ENCODE measurements around the gene SLC25A22.

The SLC25A22 gene

GRCh38 chr11:798093-798713 lies at the start of gene SLC25A22:
Gene SLC25A22, minus strand, starts transcription at chr11:798281. Its CDS starts 3,275 bp downstream, at chr11:795006.
- H3K4me3 ChIP-seq (ENCODE audit: low read depth, low read length) = peak within 1 kb of the TSS; percentile 69
- TF ChIP-seq MYC (IDR thresholded peaks at IDR 0.05; ENCODE audit: low read depth, low read length) (peak; percentile 67), CTCF (IDR thresholded peaks at IDR 0.05; ENCODE audit: low read depth, low read length) (peak; percentile 47), MAX (IDR thresholded peaks at IDR 0.05; ENCODE audit: low read depth, low read length) (peak; percentile 48; the same call in 1 of the 2 replicates), POLR2A (IDR thresholded peaks at IDR 0.05; ENCODE audit: extremely low read depth, insufficient read length) (no peak)
- peak; percentile 85 for DNase-seq (ENCODE audit: low read depth)

- H3K4me3 ChIP-seq (ENCODE audit: low read depth, low read length) = no peak overlapping the region
- DNase-seq (ENCODE audit: low read depth) = no peak
- no peak for TF ChIP-seq POLR2A (IDR thresholded peaks at IDR 0.05; ENCODE audit: extremely low read depth, insufficient read length)
- no peak for TF ChIP-seq MAX (IDR thresholded peaks at IDR 0.05; ENCODE audit: low read depth, low read length)
These were observed 49.8 kb upstream of the SLC25A22 start for GRCh38 chr11:847876-848275.

GRCh38 chr11:846496-847098 lies 48.5 kb upstream of the SLC25A22 start:
- H3K4me3 ChIP-seq (ENCODE audit: low read depth, low read length) = no peak overlapping the region
- DNase-seq (ENCODE audit: low read depth) = no peak
- TF ChIP-seq POLR2A (IDR thresholded peaks at IDR 0.05; ENCODE audit: extremely low read depth, insufficient read length) (no peak), MAX (IDR thresholded peaks at IDR 0.05; ENCODE audit: low read depth, low read length) (no peak), CTCF (IDR thresholded peaks at IDR 0.05; ENCODE audit: low read depth, low read length) (no peak), MYC (IDR thresholded peaks at IDR 0.05; ENCODE audit: low read depth, low read length) (no peak)

- TF ChIP-seq POLR2A (IDR thresholded peaks at IDR 0.05; ENCODE audit: extremely low read depth, insufficient read length) = no peak
- no peak for TF ChIP-seq MAX (IDR thresholded peaks at IDR 0.05; ENCODE audit: low read depth, low read length)
- TF ChIP-seq CTCF (IDR thresholded peaks at IDR 0.05; ENCODE audit: low read depth, low read length) = no peak
- no peak for TF ChIP-seq MYC (IDR thresholded peaks at IDR 0.05; ENCODE audit: low read depth, low read length)
- H3K4me3 ChIP-seq (ENCODE audit: low read depth, low read length) = no peak overlapping the region
- no peak for DNase-seq (ENCODE audit: low read depth)
These were observed 47.9 kb upstream of the SLC25A22 start for GRCh38 chr11:845872-846495.

- no peak overlapping the region for H3K4me3 ChIP-seq (ENCODE audit: low read depth, low read length)
- no peak for TF ChIP-seq MAX (IDR thresholded peaks at IDR 0.05; ENCODE audit: low read depth, low read length)
- TF ChIP-seq CTCF (IDR thresholded peaks at IDR 0.05; ENCODE audit: low read depth, low read length) = no peak
- no peak for TF ChIP-seq POLR2A (IDR thresholded peaks at IDR 0.05; ENCODE audit: extremely low read depth, insufficient read length)
- no peak; the same call in 1 of the 2 replicates for TF ChIP-seq MYC (IDR thresholded peaks at IDR 0.05; ENCODE audit: low read depth, low read length)
- DNase-seq (ENCODE audit: low read depth) = peak; percentile 65
These were observed 46.9 kb upstream of the SLC25A22 start for GRCh38 chr11:844693-845644.
